Measurements from ENCODE around the gene ANGPT4. TPM values are rescaled to one million over a fixed set of nuclear protein-coding genes. Genes with fewer than 3 reads are reported as not detected.

ANGPT4 gene
- total and polyA plus RNA-seq, 10 of the 15 experiments (the other 5 are each of a cell fraction or from before 2014, with no cell fraction given) = 0.01 to 0.16 TPM; not detected in 8

DNA sequence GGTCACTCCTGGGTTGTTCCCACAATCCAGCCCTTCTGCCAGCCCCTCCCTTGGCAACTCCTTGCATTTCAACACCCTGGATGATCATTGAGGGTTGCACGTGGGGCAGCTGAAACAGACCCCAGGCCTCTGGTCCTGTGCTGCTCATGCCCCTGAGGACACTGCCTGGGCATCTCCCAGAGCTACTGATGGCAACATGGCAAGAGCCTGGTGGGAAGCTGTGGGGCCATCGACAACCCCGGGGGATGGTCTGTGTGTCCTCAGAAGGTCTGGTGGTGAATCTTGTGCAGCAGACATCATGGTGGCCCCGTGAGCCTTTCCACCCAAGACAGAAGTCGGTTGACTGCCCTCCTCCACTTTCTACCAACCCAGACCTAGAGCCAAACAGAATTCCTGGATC, 4.9 kb upstream of the ANGPT4 start:
- ChIA-PET POLR2A (no interaction called here), SMC1A (ENCODE audit: uncharacterized antibody, unreplicated experiment) (no interaction called here), CTCF (no interaction called here), RAD21 (ENCODE audit: unreplicated experiment) (no interaction called here)
- H3K4me1 ChIP-seq (ENCODE audit: control insufficient read depth, insufficient read depth, low read length) = no peaks in the 10 kb centered on the region
- intact Hi-C loops (cut with micrococcal nuclease; ENCODE audit: unreplicated experiment) = no loop called here
- no peak overlapping the region for H3K27ac ChIP-seq (ENCODE audit: control insufficient read depth, insufficient read depth)
- no peaks in the 10 kb centered on the region for H3K36me3 ChIP-seq (ENCODE audit: control insufficient read depth in 2 of 2, insufficient read depth in 2 of 2, low read length in 1 of 2)
- peaks cover 0 to 1% of the 10 kb centered on the region in 2 experiments; a peak in 3 of 4 replicates for H3K27me3 ChIP-seq (replicated peaks in 1 of 2; ENCODE audit: control insufficient read depth in 2 of 2, insufficient read depth in 2 of 2, low read length in 1 of 2)
- ATAC-seq = no peak
- no peak for DNase-seq (ENCODE audit: low read depth, low spot score)
- FAIRE-seq = no peak
- no peaks in the 10 kb centered on the region for H4K20me1 ChIP-seq (ENCODE audit: control insufficient read depth, insufficient read depth)
- in situ Hi-C loops (cut with MboI) = no loop called here
- H3K4me2 ChIP-seq (ENCODE audit: control insufficient read depth, insufficient read depth) = no peak overlapping the region
- no peaks in the 10 kb centered on the region for H3K79me2 ChIP-seq (ENCODE audit: control insufficient read depth, insufficient read depth, low read length)
- no peaks in the 10 kb centered on the region for H3K9me3 ChIP-seq (replicated peaks; ENCODE audit: control insufficient read depth, insufficient read depth, low read length)
- H3K9ac ChIP-seq (ENCODE audit: control insufficient read depth, insufficient read depth, low read length) = no peak overlapping the region
- H3K4me3 ChIP-seq = no peak overlapping the region
- no TSS peak for BruUV-seq (replicated peaks)
- WGBS (ENCODE audit: insufficient coverage, insufficient replicate concordance, low lambda C conversion rate, missing lambda C conversion rate) = 38% methylated on average over 5 of the region's 5 CpGs
- TF ChIP-seq, protein P1, sequence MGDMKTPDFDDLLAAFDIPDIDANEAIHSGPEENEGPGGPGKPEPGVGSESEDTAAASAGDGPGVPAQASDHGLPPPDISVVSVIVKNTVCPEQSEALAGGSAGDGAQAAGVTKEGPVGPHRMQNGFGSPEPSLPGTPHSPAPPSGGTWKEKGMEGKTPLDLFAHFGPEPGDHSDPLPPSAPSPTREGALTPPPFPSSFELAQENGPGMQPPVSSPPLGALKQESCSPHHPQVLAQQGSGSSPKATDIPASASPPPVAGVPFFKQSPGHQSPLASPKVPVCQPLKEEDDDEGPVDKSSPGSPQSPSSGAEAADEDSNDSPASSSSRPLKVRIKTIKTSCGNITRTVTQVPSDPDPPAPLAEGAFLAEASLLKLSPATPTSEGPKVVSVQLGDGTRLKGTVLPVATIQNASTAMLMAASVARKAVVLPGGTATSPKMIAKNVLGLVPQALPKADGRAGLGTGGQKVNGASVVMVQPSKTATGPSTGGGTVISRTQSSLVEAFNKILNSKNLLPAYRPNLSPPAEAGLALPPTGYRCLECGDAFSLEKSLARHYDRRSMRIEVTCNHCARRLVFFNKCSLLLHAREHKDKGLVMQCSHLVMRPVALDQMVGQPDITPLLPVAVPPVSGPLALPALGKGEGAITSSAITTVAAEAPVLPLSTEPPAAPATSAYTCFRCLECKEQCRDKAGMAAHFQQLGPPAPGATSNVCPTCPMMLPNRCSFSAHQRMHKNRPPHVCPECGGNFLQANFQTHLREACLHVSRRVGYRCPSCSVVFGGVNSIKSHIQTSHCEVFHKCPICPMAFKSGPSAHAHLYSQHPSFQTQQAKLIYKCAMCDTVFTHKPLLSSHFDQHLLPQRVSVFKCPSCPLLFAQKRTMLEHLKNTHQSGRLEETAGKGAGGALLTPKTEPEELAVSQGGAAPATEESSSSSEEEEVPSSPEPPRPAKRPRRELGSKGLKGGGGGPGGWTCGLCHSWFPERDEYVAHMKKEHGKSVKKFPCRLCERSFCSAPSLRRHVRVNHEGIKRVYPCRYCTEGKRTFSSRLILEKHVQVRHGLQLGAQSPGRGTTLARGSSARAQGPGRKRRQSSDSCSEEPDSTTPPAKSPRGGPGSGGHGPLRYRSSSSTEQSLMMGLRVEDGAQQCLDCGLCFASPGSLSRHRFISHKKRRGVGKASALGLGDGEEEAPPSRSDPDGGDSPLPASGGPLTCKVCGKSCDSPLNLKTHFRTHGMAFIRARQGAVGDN (IDR thresholded peaks at IDR 0.05) = no peak
- TF ChIP-seq NFYA (IDR thresholded peaks at IDR 0.05; ENCODE audit: borderline replicate concordance, low read depth, low read length) (no peak), RELA (IDR thresholded peaks at IDR 0.05; ENCODE audit: borderline replicate concordance, partially characterized antibody) (no peak), JUND (IDR thresholded peaks at IDR 0.05; ENCODE audit: low read depth, low read length) (no peak), POLR2A (IDR thresholded peaks at IDR 0.05; ENCODE audit: low read depth, low read length) (no peak)
- TF ChIP-seq, protein P2, sequence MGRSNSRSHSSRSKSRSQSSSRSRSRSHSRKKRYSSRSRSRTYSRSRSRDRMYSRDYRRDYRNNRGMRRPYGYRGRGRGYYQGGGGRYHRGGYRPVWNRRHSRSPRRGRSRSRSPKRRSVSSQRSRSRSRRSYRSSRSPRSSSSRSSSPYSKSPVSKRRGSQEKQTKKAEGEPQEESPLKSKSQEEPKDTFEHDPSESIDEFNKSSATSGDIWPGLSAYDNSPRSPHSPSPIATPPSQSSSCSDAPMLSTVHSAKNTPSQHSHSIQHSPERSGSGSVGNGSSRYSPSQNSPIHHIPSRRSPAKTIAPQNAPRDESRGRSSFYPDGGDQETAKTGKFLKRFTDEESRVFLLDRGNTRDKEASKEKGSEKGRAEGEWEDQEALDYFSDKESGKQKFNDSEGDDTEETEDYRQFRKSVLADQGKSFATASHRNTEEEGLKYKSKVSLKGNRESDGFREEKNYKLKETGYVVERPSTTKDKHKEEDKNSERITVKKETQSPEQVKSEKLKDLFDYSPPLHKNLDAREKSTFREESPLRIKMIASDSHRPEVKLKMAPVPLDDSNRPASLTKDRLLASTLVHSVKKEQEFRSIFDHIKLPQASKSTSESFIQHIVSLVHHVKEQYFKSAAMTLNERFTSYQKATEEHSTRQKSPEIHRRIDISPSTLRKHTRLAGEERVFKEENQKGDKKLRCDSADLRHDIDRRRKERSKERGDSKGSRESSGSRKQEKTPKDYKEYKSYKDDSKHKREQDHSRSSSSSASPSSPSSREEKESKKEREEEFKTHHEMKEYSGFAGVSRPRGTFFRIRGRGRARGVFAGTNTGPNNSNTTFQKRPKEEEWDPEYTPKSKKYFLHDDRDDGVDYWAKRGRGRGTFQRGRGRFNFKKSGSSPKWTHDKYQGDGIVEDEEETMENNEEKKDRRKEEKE (IDR thresholded peaks at IDR 0.05) = no peak
- no peak overlapping the region for H2AFZ ChIP-seq (ENCODE audit: control insufficient read depth, low read depth, low read length)
